Endothelial cell of umbilical vein (primary cell): ENCODE measurements around the gene BLOC1S6. TPM values are rescaled to one million over a fixed set of nuclear protein-coding genes. Genes with fewer than 3 reads are reported as not detected.

Source experiments
- BruUV-seq: library from RNA; stranded (reverse); fragments of 400-500 nt; replicated peaks from 2 replicates; lab custom pipeline; 2021; lab: Mats Ljungman, UMichigan
- CTCF ChIA-PET: fragments of 300-600, 350-600 bp; sonication (Branson Sonifier 250); formaldehyde crosslinking; loops from one replicate; lab custom pipeline; 2021; ENCODE audit warnings: antibody characterized with exemption, inconsistent platforms; lab: Charles Lee
- POLR2A ChIA-PET: fragments of 300-600, 350-600 bp; sonication (Branson Sonifier 250); formaldehyde crosslinking; loops from one replicate; lab custom pipeline; 2021; ENCODE audit warnings: antibody characterized with exemption, inconsistent platforms; lab: Charles Lee
- DNase-seq: peaks from one replicate; pipeline ENCODE4 v3.0.0-alpha.2; 2011; ENCODE audit warnings: low read depth, low spot score
- FAIRE-seq: peaks from 2 replicates; lab custom pipeline; 2011; peaks lifted over from hg19 to GRCh38; lab: Jason Lieb, UNC
- H2AFZ ChIP-seq: 2 replicates; pipeline ENCODE4 v1.6.0; 2012; ENCODE audit warnings: low read depth, low read length, control low read depth, inconsistent platforms
- H3K27ac ChIP-seq: 2 replicates; pipeline ENCODE4 v1.5.1; 2011; ENCODE audit warnings: low read depth, mild to moderate bottlenecking, control low read depth, low read length, moderate library complexity; ENCODE audit not compliant: insufficient read depth
- H3K27me3 ChIP-seq, 2 experiments: 2 replicates each; pipeline versions ENCODE4 v1.6.0 to v1.6.1; 2011; ENCODE audit warnings: low read length in 2 of 2, mixed read lengths in 1 of 2; ENCODE audit not compliant: control insufficient read depth in 2 of 2, insufficient read depth in 2 of 2
- H3K36me3 ChIP-seq, 2 experiments: 2 replicates in 1 of 2; 3 replicates in 1 of 2; pipeline ENCODE4 v1.5.1; 2011; ENCODE audit warnings: low read length in 2 of 2, mild to moderate bottlenecking in 1 of 2, moderate library complexity in 1 of 2; ENCODE audit not compliant: control insufficient read depth in 2 of 2, insufficient read depth in 2 of 2; ENCODE audit errors: extremely low read depth in 1 of 2
- H3K4me1 ChIP-seq: 3 replicates; pipeline ENCODE4 v1.5.1; 2011; ENCODE audit warnings: mild to moderate bottlenecking, low read length; ENCODE audit not compliant: control insufficient read depth, insufficient read depth; ENCODE audit errors: extremely low read depth
- H3K4me2 ChIP-seq: 2 replicates; pipeline ENCODE4 v1.6.1; 2011; ENCODE audit warnings: low read length, control low read depth, mixed read lengths; ENCODE audit not compliant: insufficient read depth
- H3K4me3 ChIP-seq, 3 experiments: fragments of 200-600 bp in 1 of 3; sonication (generic), shearing (Covaris generic) in 1 of 3; replicated peaks in 1 of 3; 2 replicates each; pipeline ENCODE4 v1.5.1; 2011 to 2016; ENCODE audit warnings: control low read depth in 3 of 3, low read length in 3 of 3, mild to moderate bottlenecking in 2 of 3, inconsistent platforms in 1 of 3, low read depth in 1 of 3, moderate library complexity in 1 of 3; ENCODE audit not compliant: insufficient read depth in 1 of 3
- H3K79me2 ChIP-seq: 2 replicates; pipeline ENCODE4 v1.6.0; 2012; ENCODE audit warnings: low read length, inconsistent platforms; ENCODE audit not compliant: control insufficient read depth, insufficient read depth
- H3K9ac ChIP-seq: replicated peaks from 2 replicates; pipeline ENCODE3; 2011; ENCODE audit warnings: low read length, control low read depth; ENCODE audit not compliant: insufficient read depth; ENCODE audit errors: extremely low read depth
- H3K9me1 ChIP-seq: replicated peaks from 3 replicates; pipeline ENCODE4 v1.6.0; 2011; ENCODE audit warnings: mild to moderate bottlenecking, low read length; ENCODE audit not compliant: control insufficient read depth, insufficient read depth; ENCODE audit errors: extremely low read depth
- H3K9me3 ChIP-seq: replicated peaks from 2 replicates; pipeline ENCODE4 v1.5.1; 2012; ENCODE audit warnings: low read length, inconsistent platforms; ENCODE audit not compliant: control insufficient read depth, insufficient read depth
- H4K20me1 ChIP-seq: replicated peaks from 2 replicates; pipeline ENCODE3; 2011; ENCODE audit warnings: mild to moderate bottlenecking, low read length; ENCODE audit not compliant: control insufficient read depth, insufficient read depth; ENCODE audit errors: extremely low read depth
- EZH2 ChIP-seq: IDR thresholded peaks from 2 replicates; pipeline ENCODE4 v1.6.1; 2012; ENCODE audit warnings: borderline replicate concordance, low read depth, mild to moderate bottlenecking, moderate library complexity, low read length, inconsistent platforms; ENCODE audit not compliant: severe bottlenecking
- FOS ChIP-seq: IDR thresholded peaks from 2 replicates; pipeline ENCODE4 v1.6.1; 2011; ENCODE audit warnings: mild to moderate bottlenecking, low read length, moderate library complexity, borderline replicate concordance; ENCODE audit not compliant: insufficient read depth
- GATA2 ChIP-seq: IDR thresholded peaks from 2 replicates; pipeline ENCODE4 v1.7.0; 2011; ENCODE audit warnings: low read depth, mild to moderate bottlenecking, moderate library complexity, mixed read lengths, low read length; ENCODE audit not compliant: insufficient read length, insufficient read depth
- JUN ChIP-seq: IDR thresholded peaks from 2 replicates; pipeline ENCODE4 v1.6.1; 2011; ENCODE audit warnings: borderline replicate concordance, low read depth; ENCODE audit not compliant: insufficient read length, insufficient read depth
- MAX ChIP-seq: IDR thresholded peaks from 2 replicates; pipeline ENCODE4 v1.6.1; 2011; ENCODE audit not compliant: insufficient read depth, insufficient read length
- MYC ChIP-seq: IDR thresholded peaks from one replicate; pipeline ENCODE4 v1.6.1; 2011; ENCODE audit warnings: mild to moderate bottlenecking, low read depth, low read length
- POLR2A ChIP-seq: IDR thresholded peaks from 2 replicates; pipeline ENCODE4 v1.6.1; 2012; ENCODE audit warnings: low read depth, mild to moderate bottlenecking, control low read depth, low read length
- POLR2AphosphoS5 ChIP-seq: IDR thresholded peaks from 2 replicates; pipeline ENCODE4 v1.6.1; 2012; ENCODE audit warnings: low read depth, mild to moderate bottlenecking, control low read depth, low read length, moderate library complexity; ENCODE audit not compliant: insufficient read depth
- dilution Hi-C: fragments of 300-500 bp; cut with MboI; formaldehyde crosslinking; loops from one replicate; pipeline ENCODE4 v1.15.0; 2019; ENCODE audit warnings: low sequenced_read_pairs; ENCODE audit not compliant: extremely low pct_ligation_motif_present
- intact Hi-C: fragments of 100-400 bp; cut with micrococcal nuclease; formaldehyde crosslinking; loops from one replicate; pipeline ENCODE4 v1.10.0; 2022
- polyA plus RNA-seq, 4 experiments: library from polyadenylated mRNA; depleted of rRNA in 3 of 4; stranded (reverse) in 3 of 4; unstranded in 1 of 4; fragments of >200 nt; gene quantifications; 2 replicates each; pipeline versions ENCODE4 v1.2.1 to v1.2.3, GENCODE V29; 2011 to 2012; ENCODE audit warnings: missing spikeins in 1 of 4
- total RNA-seq: library from RNA; stranded (reverse); gene quantifications from 2 replicates; pipeline ENCODE4 v1.2.3, GENCODE V29; 2021

BLOC1S6 gene
- total and polyA plus RNA-seq, 2 donors (not counting 3 experiments of a cell fraction or from before 2014, with no cell fraction given) = 8.2 to 39.2 TPM

- Histone ChIP-seq H2AFZ (no peak overlapping the region), H3K9me1 (no peaks in the 10 kb centered on the region), H3K4me3 (no peak overlapping the region), H3K4me1 (no peaks in the 10 kb centered on the region), H3K27me3 (peaks cover 0 to 3% of the 10 kb centered on the region in 2 experiments), H3K36me3 (no peaks in the 10 kb centered on the region), H3K27ac (no peak overlapping the region), H3K9ac (no peak overlapping the region), H3K4me2 (no peak overlapping the region), H3K9me3 (no peaks in the 10 kb centered on the region), H4K20me1 (no peaks in the 10 kb centered on the region), H3K79me2 (no peaks in the 10 kb centered on the region)
- FAIRE-seq (no peak), DNase-seq (no peak)
- dilution Hi-C loops = no loop called here
- TF ChIP-seq POLR2A (no peak), POLR2AphosphoS5 (no peak), JUN (no peak)
- ChIA-PET POLR2A (no interaction called here), CTCF (interaction anchor here (1.2 to 1.4 kb wide), 2 partner anchors 38 to 62 kb away, joined by 3 read pairs; partner anchors contain the start of gene BLOC1S6)
- no TSS peak for BruUV-seq
- intact Hi-C loops = no loop called here
Measured at GRCh38 chr15:45548753-45549520, 38.2 kb upstream of the BLOC1S6 start.

GRCh38 chr15:45549541-45550220, 37.5 kb upstream of the BLOC1S6 start:
- no peak overlapping the region for H3K9ac ChIP-seq
- no peak overlapping the region for H2AFZ ChIP-seq
- no peaks in the 10 kb centered on the region for H3K36me3 ChIP-seq
- ChIA-PET POLR2A (no interaction called here), CTCF (interaction anchor here (1.1 to 1.4 kb wide), 3 partner anchors 37 to 64 kb away, joined by 3 read pairs; partner anchors contain the start of gene BLOC1S6)
- no peak overlapping the region for H3K27ac ChIP-seq
- dilution Hi-C loops (no loop called here), intact Hi-C loops (no loop called here)
- no peaks in the 10 kb centered on the region for H3K79me2 ChIP-seq
- no peak for DNase-seq
- no peaks in the 10 kb centered on the region for H4K20me1 ChIP-seq
- no peaks in the 10 kb centered on the region for H3K4me1 ChIP-seq
- no peak overlapping the region for H3K4me3 ChIP-seq
- H3K9me1 ChIP-seq = no peaks in the 10 kb centered on the region
- TF ChIP-seq FOS = no peak
- no peak for TF ChIP-seq GATA2
- TF ChIP-seq MYC = no peak
- no peak for TF ChIP-seq MAX
- TF ChIP-seq EZH2 = no peak
- TF ChIP-seq POLR2AphosphoS5 = no peak
- no peaks in the 10 kb centered on the region for H3K9me3 ChIP-seq
- no peak for FAIRE-seq
- peaks cover 0 to 3% of the 10 kb centered on the region in 2 experiments for H3K27me3 ChIP-seq
- no peak overlapping the region for H3K4me2 ChIP-seq
- BruUV-seq = no TSS peak
